NCI-H2029 treated with DMSO at 0.1 percent for 48 hours (cell line): Measurements from ENCODE around the gene RAB8B.

Experiments
- DNase-seq: peaks from one replicate; lab custom pipeline; 2025; lab: John Stamatoyannopoulos, UW

RAB8B gene

GRCh38 chr15:63238171-63238570, 48.8 kb downstream of the RAB8B start:
- DNase-seq, result no peak

- no peak for DNase-seq
These were observed 49.4 kb downstream of the RAB8B start for GRCh38 chr15:63238796-63239195.

DNA sequence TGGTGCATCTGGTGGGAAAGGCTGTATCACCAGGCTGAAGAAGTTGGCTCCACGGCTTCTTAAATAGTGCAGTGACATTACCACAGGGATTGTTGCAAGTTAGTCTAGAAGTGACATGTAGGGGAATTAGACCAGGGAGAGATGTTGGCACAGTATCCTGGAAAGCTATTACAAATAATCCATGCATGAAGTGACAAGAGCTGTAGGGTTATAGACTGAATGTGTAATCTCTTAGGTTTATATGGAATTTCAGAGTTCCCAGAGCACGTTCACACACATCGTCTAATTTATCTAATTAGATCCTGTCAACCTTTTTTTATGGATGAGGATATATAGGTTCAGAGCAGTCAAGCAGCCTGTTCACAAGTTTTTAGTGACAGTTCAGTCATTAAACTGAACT, 50.7 kb downstream of the RAB8B start:
- DNase-seq, result no peak

GRCh38 chr15:63241316-63241715, 51.9 kb downstream of the RAB8B start:
- DNase-seq, result no peak

DNA sequence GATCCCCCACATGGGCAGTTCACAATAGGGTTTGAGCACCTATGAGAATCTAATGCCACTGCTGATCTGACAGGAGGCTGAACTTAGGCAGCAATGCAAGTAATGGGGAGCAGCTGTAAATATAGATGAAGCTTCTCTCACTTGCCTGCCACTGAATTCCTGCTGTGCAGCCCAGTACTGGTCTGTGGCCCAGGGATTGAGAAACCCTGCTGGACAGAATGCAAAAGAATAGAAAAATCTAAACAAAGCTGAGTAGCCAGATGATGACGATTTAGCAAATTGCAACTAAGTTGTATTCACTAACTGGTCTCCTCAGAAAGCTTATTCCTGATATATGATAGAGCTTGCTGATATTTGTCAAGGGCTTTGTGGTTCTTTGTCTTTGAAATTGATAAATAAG, 53.7 kb downstream of the RAB8B start:
- DNase-seq, result no peak

DNA sequence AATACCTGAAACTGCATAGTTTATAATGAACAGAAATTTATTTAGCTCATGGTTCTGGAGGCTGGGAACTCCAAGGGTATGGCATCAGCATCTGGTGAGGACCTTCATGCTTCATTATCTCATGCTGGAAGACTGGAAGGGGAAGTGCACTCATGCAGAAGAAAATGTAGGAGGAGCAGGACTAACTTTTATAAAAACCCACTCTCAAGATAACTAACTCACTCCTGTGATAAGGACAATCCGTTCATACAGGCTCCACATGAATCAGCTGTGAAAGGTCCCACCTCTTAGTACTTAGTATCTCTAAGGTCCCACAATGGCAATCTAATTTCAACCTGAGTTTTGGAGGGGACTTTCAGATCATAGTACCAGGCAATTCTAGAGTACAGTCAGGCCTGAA, 54.4 kb downstream of the RAB8B start:
- no peak for DNase-seq

- no peak for DNase-seq
These were observed 55.0 kb downstream of the RAB8B start for GRCh38 chr15:63244399-63244798.

GRCh38 chr15:63244976-63245645, 55.7 kb downstream of the RAB8B start:
- no peak for DNase-seq

DNA sequence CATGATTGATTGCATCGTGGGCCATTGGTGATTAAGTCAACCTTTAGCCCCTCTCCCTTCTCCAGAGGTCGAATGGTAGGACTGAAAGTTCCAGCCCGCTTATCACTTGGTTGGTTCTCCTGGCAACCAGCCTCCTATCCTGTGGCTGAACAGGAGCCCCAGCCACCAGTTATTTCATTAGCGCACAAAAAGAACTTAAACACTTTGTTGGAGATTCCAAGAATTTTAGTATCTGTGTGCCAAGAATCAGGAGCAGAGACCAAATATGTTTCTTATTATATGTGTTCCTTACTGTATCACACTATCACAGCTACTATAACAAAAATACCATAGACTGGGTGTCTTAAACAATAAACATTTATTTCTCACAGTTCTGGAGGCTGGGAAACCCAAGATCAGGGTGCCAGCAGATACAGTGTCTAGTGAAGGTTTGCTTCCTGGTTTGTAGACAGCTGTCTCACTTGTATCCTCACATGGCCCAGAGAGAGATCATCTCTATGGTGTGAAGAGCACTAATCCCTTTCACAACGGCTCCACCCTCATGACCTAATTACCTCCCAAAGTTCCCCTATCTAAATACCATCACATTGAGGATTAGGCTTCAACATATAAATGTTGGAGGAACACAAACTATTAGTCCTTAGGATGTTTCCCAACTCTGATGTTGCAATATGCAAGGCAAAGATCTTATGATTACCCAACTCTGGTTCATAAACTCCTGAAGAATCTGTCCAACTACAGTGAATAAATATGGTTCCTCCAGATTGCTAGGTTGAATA, 57.5 kb downstream of the RAB8B start:
- no peak for DNase-seq

DNA sequence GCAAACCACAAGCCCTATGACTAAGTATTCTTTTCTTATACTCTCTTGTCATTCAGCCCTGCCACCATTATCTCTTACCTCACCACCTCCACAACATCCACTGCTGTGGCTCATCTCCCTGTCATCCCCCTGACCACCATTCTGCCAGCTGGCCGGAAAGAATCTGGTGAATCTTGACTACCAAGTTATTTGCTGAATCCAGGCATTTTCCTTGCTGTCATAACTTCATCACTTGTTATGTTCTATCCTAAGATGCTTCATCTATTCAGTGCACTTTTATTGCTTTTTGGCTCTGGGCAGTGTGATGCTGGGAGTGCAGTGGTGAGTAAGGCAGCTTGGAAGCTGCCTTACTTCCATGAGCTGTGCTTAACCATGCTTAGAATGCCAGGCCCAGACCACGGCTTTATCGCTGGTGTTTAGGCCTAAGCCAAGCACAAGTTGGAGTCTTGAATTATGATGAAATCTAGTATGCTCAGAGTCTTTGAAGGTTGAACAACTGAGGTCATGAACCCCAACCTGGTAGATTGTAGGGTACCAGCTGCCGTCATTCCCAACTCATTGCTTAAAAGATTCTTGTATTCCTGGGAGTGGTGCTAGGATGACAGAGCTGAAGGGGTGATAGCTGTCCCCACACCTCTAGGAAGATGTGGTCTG, 61.0 kb downstream of the RAB8B start:
- no peak for DNase-seq

- no peak for DNase-seq
These were observed 62.3 kb downstream of the RAB8B start for GRCh38 chr15:63251701-63252100.

GRCh38 chr15:63252292-63252691, 62.9 kb downstream of the RAB8B start:
- DNase-seq, result no peak

- no peak for DNase-seq
These were observed 65.6 kb downstream of the RAB8B start for GRCh38 chr15:63254991-63255390.

GRCh38 chr15:63255489-63255990, 66.1 kb downstream of the RAB8B start:
- DNase-seq, result no peak

- DNase-seq, result no peak
These were observed 67.2 kb downstream of the RAB8B start for GRCh38 chr15:63256433-63257274.

DNA sequence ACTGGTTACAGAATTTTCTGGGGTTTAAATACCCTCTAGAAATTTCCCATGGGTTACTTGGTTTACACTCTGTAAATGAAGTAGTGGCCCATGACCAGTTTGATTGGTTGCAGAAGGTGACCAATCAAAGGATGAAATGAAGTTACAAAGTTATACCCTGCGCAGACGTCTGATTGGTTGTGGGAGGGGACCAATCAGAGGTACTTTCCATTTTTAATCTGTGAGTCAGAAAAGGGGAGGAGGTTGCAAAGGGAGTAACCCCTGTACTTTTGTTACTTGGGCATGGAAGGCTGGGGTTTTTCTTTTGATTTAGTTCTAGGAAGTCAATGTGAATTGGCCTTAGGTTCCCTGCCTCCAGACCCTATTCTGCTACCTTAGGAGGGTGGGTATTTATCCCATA, 69.3 kb downstream of the RAB8B start:
- no peak for DNase-seq

GRCh38 chr15:63260791-63261190, 71.4 kb downstream of the RAB8B start:
- DNase-seq, result no peak

DNA sequence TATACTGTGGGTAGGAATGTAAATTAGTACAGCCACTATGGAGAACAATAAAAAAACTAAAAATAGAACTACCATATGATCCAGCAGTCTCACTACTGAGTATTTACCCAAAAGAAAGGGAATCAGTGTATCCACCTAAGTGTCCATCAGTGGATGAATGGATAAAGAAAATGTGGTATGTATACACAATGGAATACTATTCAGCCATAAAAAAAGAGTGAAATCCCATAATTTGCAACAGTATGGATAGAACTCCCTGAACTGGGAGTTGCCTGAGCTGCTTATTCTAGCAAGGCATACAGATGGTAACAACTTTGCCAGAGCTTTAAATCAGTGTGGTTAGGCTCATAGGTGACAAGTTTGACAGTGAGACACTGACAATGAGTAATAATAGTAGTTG, 71.9 kb downstream of the RAB8B start:
- no peak for DNase-seq

GRCh38 chr15:63263519-63263918, 74.1 kb downstream of the RAB8B start:
- DNase-seq, result no peak

GRCh38 chr15:63264688-63265293, 75.4 kb downstream of the RAB8B start:
- DNase-seq, result no peak

DNA sequence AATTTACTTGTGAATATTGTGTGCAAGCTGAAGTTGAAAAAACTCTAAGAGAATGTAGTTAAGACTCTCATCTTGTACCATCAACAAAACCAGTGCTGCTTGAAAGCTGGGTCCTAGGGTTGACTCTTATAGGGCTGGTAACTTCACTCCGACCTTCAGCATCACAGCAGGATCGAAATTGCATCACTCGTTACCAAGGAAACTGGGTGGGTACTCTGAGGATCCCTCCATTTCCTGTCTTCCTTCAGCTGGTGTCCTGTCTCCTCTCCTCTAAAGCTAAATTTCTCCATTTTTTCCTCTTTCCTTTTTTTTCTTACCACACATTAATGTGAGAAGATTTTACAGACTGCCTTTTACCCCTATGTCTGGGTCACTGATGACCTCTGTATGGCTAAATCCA, 85.0 kb downstream of the RAB8B start:
- DNase-seq, result no peak
